H1 (cell line): Measurements from ENCODE around the gene SLC37A1.

Experiments used
- CEBPB ChIP-seq: IDR thresholded peaks from 2 replicates; pipeline ENCODE4 v1.6.1; 2012; ENCODE audit warnings: low read depth, low read length
- CTCF ChIP-seq, 3 experiments: IDR thresholded peaks; 1 replicate in 2 of 3; 2 replicates in 1 of 3; pipeline versions ENCODE4 v1.5.1 to v1.6.1; 2011; ENCODE audit warnings: low read length in 3 of 3, mild to moderate bottlenecking in 3 of 3, inconsistent platforms in 2 of 3, low read depth in 1 of 3, moderate library complexity in 1 of 3; ENCODE audit not compliant: insufficient read depth in 1 of 3; ENCODE audit errors: control extremely low read depth in 1 of 3
- EP300 ChIP-seq, 2 experiments: IDR thresholded peaks; 1 replicate in 1 of 2; 2 replicates in 1 of 2; pipeline ENCODE4 v1.6.1; 2011 to 2012; ENCODE audit warnings: low read depth in 2 of 2, low read length in 2 of 2, mild to moderate bottlenecking in 2 of 2, borderline replicate concordance in 1 of 2, inconsistent platforms in 1 of 2, moderate library complexity in 1 of 2
- EZH2 ChIP-seq: fragments of 200-600 bp; sonication (generic); IDR thresholded peaks from 2 replicates; pipeline ENCODE4 v1.7.1; 2012; ENCODE audit warnings: low read depth, mild to moderate bottlenecking, moderate library complexity, low read length, inconsistent platforms; ENCODE audit not compliant: severe bottlenecking
- JUND ChIP-seq: IDR thresholded peaks from 2 replicates; pipeline ENCODE4 v1.6.1; 2011; ENCODE audit warnings: mild to moderate bottlenecking, improper control_type of control experiment, low read length
- POLR2A ChIP-seq, 2 experiments: IDR thresholded peaks; 1 replicate in 1 of 2; 2 replicates in 1 of 2; pipeline ENCODE4 v1.6.1; 2011; ENCODE audit warnings: low read depth in 2 of 2, low read length in 2 of 2, mild to moderate bottlenecking in 2 of 2; ENCODE audit errors: control extremely low read depth in 1 of 2
- TF ChIP-seq, protein P1 (sequence below): IDR thresholded peaks from 2 replicates; pipeline ENCODE4 v1.6.1; 2011; ENCODE audit warnings: low read depth, mild to moderate bottlenecking, low read length; ENCODE audit not compliant: insufficient read depth

GRCh38 chr21:42565886-42566523 is 52.4 kb downstream of the SLC37A1 start:
- TF ChIP-seq EZH2 (no peak), CEBPB (peak; percentile 47; the same call in 1 of the 2 replicates), CTCF (IDR thresholded peaks at IDR 0.05; ENCODE audit: control extremely low read depth in 1 of 3, insufficient read depth in 1 of 3, low read depth in 1 of 3, low read length in 3 of 3) (no peak), POLR2A (IDR thresholded peaks at IDR 0.05; ENCODE audit: control extremely low read depth in 1 of 2, low read depth in 2 of 2, low read length in 2 of 2) (no peak), JUND (no peak), EP300 (IDR thresholded peaks at IDR 0.05; ENCODE audit: borderline replicate concordance in 1 of 2, low read depth in 2 of 2, low read length in 2 of 2) (no peak)
- TF ChIP-seq, protein P1, sequence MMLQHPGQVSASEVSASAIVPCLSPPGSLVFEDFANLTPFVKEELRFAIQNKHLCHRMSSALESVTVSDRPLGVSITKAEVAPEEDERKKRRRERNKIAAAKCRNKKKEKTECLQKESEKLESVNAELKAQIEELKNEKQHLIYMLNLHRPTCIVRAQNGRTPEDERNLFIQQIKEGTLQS = no peak
